PC-3 (cell line): Measurements from ENCODE around the gene FEN1. TPM values are rescaled to one million over a fixed set of nuclear protein-coding genes. Genes with fewer than 3 reads are reported as not detected.

Experiments
- ATAC-seq: fragments of 200-7000 bp; cut with Tn5 transposase; 2 replicates; pipeline ENCODE4 v1.9.1; 2020; ENCODE audit warnings: mild to moderate bottlenecking, moderate library complexity
- BruUV-seq: library from RNA; stranded (reverse); fragments of 400-500 nt; replicated peaks from 2 replicates; lab custom pipeline; 2021; lab: Mats Ljungman, UMichigan
- CTCF ChIA-PET: fragments of 300-600 bp; sonication (Branson Sonifier 250); formaldehyde crosslinking; loops from one replicate; lab custom pipeline; 2022; ENCODE audit warnings: antibody characterized with exemption; lab: Charles Lee
- POLR2A ChIA-PET: fragments of 300-600 bp; sonication (Branson Sonifier 250); formaldehyde crosslinking; loops from one replicate; lab custom pipeline; 2022; ENCODE audit warnings: antibody characterized with exemption; ENCODE audit not compliant: unreplicated experiment; lab: Charles Lee
- DNase-seq: peaks from one replicate; pipeline ENCODE4 v3.0.0-alpha.2; 2015
- H2AFZ ChIP-seq: fragments of 300-600 bp; sonication (generic); 2 replicates; pipeline ENCODE4 v1.6.0; 2016; ENCODE audit warnings: antibody characterized with exemption, low read length
- H3F3A ChIP-seq: fragments of 300-600 bp; sonication (generic); one replicate; pipeline ENCODE4 v1.6.0; 2017; ENCODE audit warnings: antibody characterized with exemption, low read length, control low read depth, mild to moderate bottlenecking; ENCODE audit not compliant: unreplicated experiment
- H3K27ac ChIP-seq: fragments of 300-600 bp; sonication (generic); 2 replicates; pipeline ENCODE4 v1.5.1; 2016; ENCODE audit warnings: mild to moderate bottlenecking, low read length
- H3K27me3 ChIP-seq: fragments of 300-600 bp; sonication (generic); 2 replicates; pipeline ENCODE4 v1.6.1; 2016; ENCODE audit warnings: low read length, mixed read lengths
- H3K36me3 ChIP-seq: fragments of 300-600 bp; sonication (generic); 2 replicates; pipeline ENCODE4 v1.6.1; 2016; ENCODE audit warnings: low read depth, mixed run types, low read length, mixed read lengths
- H3K4me1 ChIP-seq: fragments of 300-600 bp; sonication (generic); 2 replicates; pipeline ENCODE4 v1.5.1; 2016; ENCODE audit warnings: low read length; ENCODE audit not compliant: insufficient read depth
- H3K4me2 ChIP-seq: fragments of 300-600 bp; sonication (generic); 2 replicates; pipeline ENCODE4 v1.6.0; 2016; ENCODE audit warnings: low read length
- H3K4me3 ChIP-seq: fragments of 300-600 bp; sonication (generic); 2 replicates; pipeline ENCODE4 v1.5.1; 2016; ENCODE audit warnings: mild to moderate bottlenecking, low read length, mixed read lengths
- H3K79me2 ChIP-seq: fragments of 300-600 bp; sonication (generic); 2 replicates; pipeline ENCODE4 v1.6.1; 2017; ENCODE audit warnings: low read length, mixed read lengths
- H3K9ac ChIP-seq: fragments of 300-600 bp; sonication (generic); 2 replicates; pipeline ENCODE4 v1.6.0; 2016; ENCODE audit warnings: mild to moderate bottlenecking, low read length
- H3K9me2 ChIP-seq: fragments of 300-600 bp; sonication (generic); replicated peaks from 2 replicates; pipeline ENCODE4 v1.6.1; 2016; ENCODE audit warnings: mixed run types, low read length, mixed read lengths
- H3K9me3 ChIP-seq: fragments of 300-600 bp; sonication (generic); 2 replicates; pipeline ENCODE4 v1.6.1; 2016; ENCODE audit warnings: low read length, mixed read lengths
- H4K20me1 ChIP-seq: fragments of 300-600 bp; sonication (generic); 2 replicates; pipeline ENCODE4 v1.6.1; 2016; ENCODE audit warnings: low read length, mixed read lengths
- EZH2 ChIP-seq: fragments of 300-600 bp; sonication (generic); IDR thresholded peaks from one replicate; pipeline ENCODE4 v1.6.1; 2017; ENCODE audit warnings: antibody characterized with exemption, mild to moderate bottlenecking, low read length; ENCODE audit not compliant: unreplicated experiment
- EZH2phosphoT487 ChIP-seq: fragments of 300-600 bp; sonication (generic); IDR thresholded peaks from 2 replicates; pipeline ENCODE4 v1.6.1; 2018; ENCODE audit warnings: mild to moderate bottlenecking, antibody characterized with exemption, low read length, borderline replicate concordance
- intact Hi-C: fragments of 100-400 bp; cut with micrococcal nuclease; formaldehyde crosslinking; loops from 2 replicates; pipeline ENCODE4 v1.9.0; 2023
- total RNA-seq: library from RNA; depleted of rRNA; stranded (reverse); fragments of >200 nt; gene quantifications from 2 replicates; pipeline ENCODE4 v1.2.3, GENCODE V29; 2014
- TF ChIP-seq, protein P1 (sequence below): fragments of 300-600 bp; sonication (generic); conservative IDR thresholded peaks from 2 replicates; pipeline ENCODE4 v1.5.1; 2017; ENCODE audit warnings: antibody characterized with exemption, low read depth, mild to moderate bottlenecking, low read length

FEN1 gene
- total RNA-seq, 1 experiment from 2014 or later = 132 TPM

DNA sequence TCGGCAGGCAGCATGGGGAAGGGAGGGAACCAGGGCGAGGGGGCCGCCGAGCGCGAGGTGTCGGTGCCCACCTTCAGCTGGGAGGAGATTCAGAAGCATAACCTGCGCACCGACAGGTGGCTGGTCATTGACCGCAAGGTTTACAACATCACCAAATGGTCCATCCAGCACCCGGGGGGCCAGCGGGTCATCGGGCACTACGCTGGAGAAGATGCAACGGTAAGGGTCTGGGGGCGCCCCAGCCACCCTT, 35.6 kb downstream of the FEN1 start:
- peak overlapping the region; percentile 88 for H3K4me3 ChIP-seq
- no peaks in the 10 kb centered on the region for H3K27me3 ChIP-seq

DNA sequence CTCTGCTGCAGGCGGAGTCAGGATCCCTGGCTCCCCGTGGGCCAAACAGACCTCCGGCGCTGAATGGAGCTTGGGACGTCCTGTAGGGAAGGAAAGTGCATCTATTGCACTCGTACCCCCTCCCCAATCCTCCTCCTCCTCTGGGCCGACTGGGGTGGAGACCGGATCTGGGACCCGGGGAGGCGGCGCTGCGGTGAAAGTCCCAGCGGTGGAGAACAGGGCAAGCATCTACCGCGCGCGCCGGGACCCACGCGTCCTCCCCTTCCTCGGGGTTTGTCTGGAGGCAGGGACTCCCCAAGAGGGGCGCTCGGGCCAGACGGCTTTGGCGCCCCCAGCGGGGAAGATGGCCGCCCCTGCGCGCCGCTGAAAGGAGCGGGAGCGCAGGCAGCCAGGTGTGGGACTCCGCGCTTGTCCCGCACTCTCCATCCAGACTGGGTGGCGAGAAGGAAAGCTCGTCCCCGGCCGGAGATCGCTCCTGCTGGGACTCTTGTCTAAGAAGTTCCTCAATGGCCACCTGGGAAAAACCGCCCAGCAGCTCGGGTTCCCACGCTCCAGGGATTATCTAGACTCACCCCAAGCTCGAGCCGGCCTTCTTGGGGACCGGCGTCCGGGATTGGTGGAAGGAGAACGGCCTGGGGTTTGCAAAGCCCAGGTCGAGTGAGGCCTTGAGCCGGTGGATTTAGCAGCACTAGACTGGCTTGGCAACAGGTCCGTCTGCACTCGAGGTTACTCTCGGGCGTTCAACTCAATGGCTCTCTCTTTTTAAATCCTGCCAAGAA, 36.1 kb downstream of the FEN1 start:
- Histone ChIP-seq H3K27me3 (no peaks in the 10 kb centered on the region), H3K4me3 (peak overlapping the region; percentile 88), H3K9me2 (no peaks in the 10 kb centered on the region), H3K9ac (peak overlapping the region; percentile 80), H3K4me1 (peaks cover 21% of the 10 kb centered on the region), H3K9me3 (no peaks in the 10 kb centered on the region), H3K27ac (peak overlapping the region; percentile 80), H4K20me1 (peaks cover 36% of the 10 kb centered on the region; the same call in 1 of the 2 replicates), H3K4me2 (peak overlapping the region; percentile 90), H3F3A (no peaks in the 10 kb centered on the region), H3K79me2 (peaks cover 69% of the 10 kb centered on the region), H2AFZ (peak overlapping the region; percentile 81), H3K36me3 (no peaks in the 10 kb centered on the region)
- TF ChIP-seq EZH2 (no peak), EZH2phosphoT487 (no peak)
- TF ChIP-seq, protein P1, sequence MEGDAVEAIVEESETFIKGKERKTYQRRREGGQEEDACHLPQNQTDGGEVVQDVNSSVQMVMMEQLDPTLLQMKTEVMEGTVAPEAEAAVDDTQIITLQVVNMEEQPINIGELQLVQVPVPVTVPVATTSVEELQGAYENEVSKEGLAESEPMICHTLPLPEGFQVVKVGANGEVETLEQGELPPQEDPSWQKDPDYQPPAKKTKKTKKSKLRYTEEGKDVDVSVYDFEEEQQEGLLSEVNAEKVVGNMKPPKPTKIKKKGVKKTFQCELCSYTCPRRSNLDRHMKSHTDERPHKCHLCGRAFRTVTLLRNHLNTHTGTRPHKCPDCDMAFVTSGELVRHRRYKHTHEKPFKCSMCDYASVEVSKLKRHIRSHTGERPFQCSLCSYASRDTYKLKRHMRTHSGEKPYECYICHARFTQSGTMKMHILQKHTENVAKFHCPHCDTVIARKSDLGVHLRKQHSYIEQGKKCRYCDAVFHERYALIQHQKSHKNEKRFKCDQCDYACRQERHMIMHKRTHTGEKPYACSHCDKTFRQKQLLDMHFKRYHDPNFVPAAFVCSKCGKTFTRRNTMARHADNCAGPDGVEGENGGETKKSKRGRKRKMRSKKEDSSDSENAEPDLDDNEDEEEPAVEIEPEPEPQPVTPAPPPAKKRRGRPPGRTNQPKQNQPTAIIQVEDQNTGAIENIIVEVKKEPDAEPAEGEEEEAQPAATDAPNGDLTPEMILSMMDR = peak; percentile 47; the same call in 1 of the 2 replicates
- no TSS peak for BruUV-seq
- peak; percentile 14 for ATAC-seq
- DNase-seq = peak; percentile 33
- ChIA-PET CTCF (interaction anchor here (0.5 to 0.6 kb wide), 2 partner anchors 29 to 31 kb away, joined by 3 to 4 read pairs; no protein-coding TSS in a partner anchor), POLR2A (interaction anchor here (0.6 to 1.6 kb wide), 3 partner anchors 13 to 296 kb away, joined by 3 to 8 read pairs (median 3); no protein-coding TSS in a partner anchor)
- intact Hi-C loops = no loop called here

More for the DNA sequence above, 35.6 kb downstream of the FEN1 start:
- Histone ChIP-seq H3K79me2 (peaks cover 64% of the 10 kb centered on the region), H3K27ac (peak overlapping the region; percentile 80), H2AFZ (peak overlapping the region; percentile 81), H4K20me1 (peaks cover 36% of the 10 kb centered on the region; the same call in 1 of the 2 replicates), H3K4me1 (peaks cover 21% of the 10 kb centered on the region), H3K9me3 (no peaks in the 10 kb centered on the region), H3F3A (no peaks in the 10 kb centered on the region), H3K9me2 (no peaks in the 10 kb centered on the region), H3K4me2 (peak overlapping the region; percentile 90), H3K9ac (peak overlapping the region; percentile 80), H3K36me3 (no peaks in the 10 kb centered on the region)
- DNase-seq (no peak), ATAC-seq (no peak)
- ChIA-PET POLR2A (interaction anchor here (0.6 to 1.6 kb wide), 3 partner anchors 12 to 296 kb away, joined by 3 to 8 read pairs (median 3); no protein-coding TSS in a partner anchor), CTCF (no interaction called here)
- TF ChIP-seq EZH2phosphoT487 = no peak
- TF ChIP-seq EZH2 = no peak
- TF ChIP-seq, protein P1 = no peak
- intact Hi-C loops = no loop called here
- BruUV-seq = TSS peak; percentile 28

DNA sequence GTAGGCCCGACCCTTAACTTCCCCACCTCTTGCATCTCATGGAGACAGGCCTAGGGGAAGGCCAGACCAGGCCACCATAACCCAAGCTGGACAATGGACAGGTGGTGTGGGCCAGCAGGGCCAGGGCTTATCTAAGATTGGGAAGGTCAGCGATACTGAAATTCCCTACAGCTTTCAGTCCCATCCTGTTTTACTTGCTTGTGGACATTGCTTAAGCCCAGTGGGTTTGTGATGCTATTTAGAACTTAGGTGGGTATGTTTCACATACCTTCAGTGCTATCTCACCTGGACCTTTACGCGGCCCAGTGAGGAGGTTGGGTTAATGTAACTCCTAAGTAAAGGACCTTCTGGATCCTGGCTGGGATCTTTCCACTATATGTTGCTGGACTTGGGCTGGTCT, 37.1 kb downstream of the FEN1 start:
- Histone ChIP-seq H3K27me3 (no peaks in the 10 kb centered on the region), H3K36me3 (no peaks in the 10 kb centered on the region), H3K9me3 (no peaks in the 10 kb centered on the region), H3F3A (no peaks in the 10 kb centered on the region), H3K9ac (peak overlapping the region; percentile 80; the same call in 1 of the 2 replicates), H3K4me1 (peaks cover 21% of the 10 kb centered on the region), H3K9me2 (no peaks in the 10 kb centered on the region), H3K79me2 (peaks cover 78% of the 10 kb centered on the region), H2AFZ (no peak overlapping the region), H3K27ac (no peak overlapping the region), H3K4me3 (peak overlapping the region; percentile 88), H4K20me1 (peaks cover 39% of the 10 kb centered on the region; the same call in 1 of the 2 replicates), H3K4me2 (peak overlapping the region; percentile 90)
- ChIA-PET CTCF (no interaction called here), POLR2A (no interaction called here)
- DNase-seq = no peak
- intact Hi-C loops = no loop called here
- TF ChIP-seq, protein P1 = no peak
- TF ChIP-seq EZH2phosphoT487 = no peak
- TF ChIP-seq EZH2 = no peak
- ATAC-seq = no peak
- BruUV-seq = no TSS peak
